ENCODE data around the gene MRPS2.

DNA sequence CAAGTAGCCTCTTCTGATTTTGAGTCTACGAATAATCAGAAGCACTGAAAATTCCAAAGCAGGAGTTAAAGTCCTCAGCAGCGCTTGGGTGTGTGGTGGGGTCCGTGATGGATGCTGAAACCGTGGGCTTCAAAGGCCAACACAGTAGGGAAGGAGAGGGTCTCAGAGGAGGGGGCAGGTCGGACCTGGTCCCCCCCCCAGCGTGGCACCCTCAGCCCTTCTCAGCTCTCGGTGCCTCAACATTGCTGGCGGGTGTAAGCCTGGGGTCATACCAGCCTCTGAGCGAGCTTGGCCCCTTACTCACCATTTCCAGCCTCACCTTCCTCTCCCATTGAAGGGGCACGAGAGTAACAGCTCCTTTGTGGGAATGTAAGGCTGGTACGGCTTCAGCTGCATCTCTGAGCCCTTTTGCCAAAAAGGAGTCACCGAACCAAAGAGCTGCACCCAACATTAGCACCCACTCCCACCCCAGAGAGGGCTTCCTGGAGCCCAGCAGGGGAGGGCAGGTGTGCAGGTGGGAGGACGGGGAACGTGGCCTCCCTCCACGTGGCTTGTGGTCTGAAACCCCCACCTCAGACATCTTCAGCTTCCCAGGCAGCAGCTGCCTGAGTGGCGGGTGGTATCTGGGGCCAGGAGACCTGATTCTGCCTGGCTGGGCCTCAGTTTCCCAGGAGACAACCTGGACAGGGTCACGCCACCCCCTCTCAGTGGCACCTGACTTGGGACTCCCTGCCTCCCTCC lies 14.0 kb downstream of the MRPS2 start:
- TF ChIP-seq, protein P1, sequence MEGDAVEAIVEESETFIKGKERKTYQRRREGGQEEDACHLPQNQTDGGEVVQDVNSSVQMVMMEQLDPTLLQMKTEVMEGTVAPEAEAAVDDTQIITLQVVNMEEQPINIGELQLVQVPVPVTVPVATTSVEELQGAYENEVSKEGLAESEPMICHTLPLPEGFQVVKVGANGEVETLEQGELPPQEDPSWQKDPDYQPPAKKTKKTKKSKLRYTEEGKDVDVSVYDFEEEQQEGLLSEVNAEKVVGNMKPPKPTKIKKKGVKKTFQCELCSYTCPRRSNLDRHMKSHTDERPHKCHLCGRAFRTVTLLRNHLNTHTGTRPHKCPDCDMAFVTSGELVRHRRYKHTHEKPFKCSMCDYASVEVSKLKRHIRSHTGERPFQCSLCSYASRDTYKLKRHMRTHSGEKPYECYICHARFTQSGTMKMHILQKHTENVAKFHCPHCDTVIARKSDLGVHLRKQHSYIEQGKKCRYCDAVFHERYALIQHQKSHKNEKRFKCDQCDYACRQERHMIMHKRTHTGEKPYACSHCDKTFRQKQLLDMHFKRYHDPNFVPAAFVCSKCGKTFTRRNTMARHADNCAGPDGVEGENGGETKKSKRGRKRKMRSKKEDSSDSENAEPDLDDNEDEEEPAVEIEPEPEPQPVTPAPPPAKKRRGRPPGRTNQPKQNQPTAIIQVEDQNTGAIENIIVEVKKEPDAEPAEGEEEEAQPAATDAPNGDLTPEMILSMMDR (IDR thresholded peaks at IDR 0.05) = no peak
- no peak for TF ChIP-seq POLR2A (IDR thresholded peaks at IDR 0.05)
